SU-DHL-6 (cell line): ENCODE measurements around the gene THSD7B.

Experiments
- H2AFZ ChIP-seq: fragments of 200-600 bp; sonication (generic); 2 replicates; pipeline ENCODE4 v1.6.1; 2014; ENCODE audit warnings: low read depth, mild to moderate bottlenecking, moderate library complexity, mixed read lengths, antibody characterized with exemption, low read length; ENCODE audit not compliant: severe bottlenecking
- H3F3A ChIP-seq: fragments of 200-600 bp; shearing (Covaris generic); 2 replicates; pipeline ENCODE4 v1.6.0; 2016; ENCODE audit warnings: antibody characterized with exemption, mild to moderate bottlenecking; ENCODE audit not compliant: insufficient read depth
- H3K27ac ChIP-seq: fragments of 200-600 bp; sonication (generic); 2 replicates; pipeline ENCODE4 v1.5.1; 2016; ENCODE audit warnings: low read depth, mild to moderate bottlenecking, low read length, moderate library complexity, mixed read lengths
- H3K27me3 ChIP-seq: fragments of 200-600 bp; sonication (generic), shearing (Covaris generic); 2 replicates; pipeline ENCODE4 v1.6.0; 2014; ENCODE audit warnings: mild to moderate bottlenecking, low read length
- H3K36me3 ChIP-seq: fragments of 200-600 bp; sonication (generic); 2 replicates; pipeline ENCODE4 v1.6.1; 2014; ENCODE audit warnings: mild to moderate bottlenecking, low read length, mixed read lengths
- H3K4me2 ChIP-seq: fragments of 300-600, 200-600 bp; shearing (Covaris generic), sonication (generic); 2 replicates; pipeline ENCODE4 v1.6.0; 2014; ENCODE audit warnings: low read length, low read depth, mild to moderate bottlenecking; ENCODE audit not compliant: poor library complexity, severe bottlenecking
- H3K4me3 ChIP-seq: fragments of 200-600 bp; sonication (generic); 2 replicates; pipeline ENCODE4 v1.5.1; 2014; ENCODE audit warnings: antibody characterized with exemption, low read length, mild to moderate bottlenecking, mixed read lengths; ENCODE audit not compliant: insufficient read depth, poor library complexity, severe bottlenecking
- H3K79me2 ChIP-seq: fragments of 200-600 bp; sonication (generic); 2 replicates; pipeline ENCODE4 v1.6.1; 2014; ENCODE audit warnings: mild to moderate bottlenecking, low read length, moderate library complexity; ENCODE audit not compliant: insufficient read depth
- H3K9ac ChIP-seq: fragments of 200-600 bp; sonication (generic); 2 replicates; pipeline ENCODE4 v1.7.0; 2014; ENCODE audit warnings: mild to moderate bottlenecking, low read length
- H3K9me2 ChIP-seq: fragments of 200-600 bp; sonication (generic); replicated peaks from 2 replicates; pipeline ENCODE4 v1.6.1; 2014; ENCODE audit warnings: low read length; ENCODE audit not compliant: insufficient read depth
- H3K9me3 ChIP-seq: fragments of 200-600 bp; sonication (generic); 2 replicates; pipeline ENCODE4 v1.6.1; 2014; ENCODE audit warnings: low read length, mixed read lengths; ENCODE audit not compliant: insufficient read depth
- H4K20me1 ChIP-seq: fragments of 200-600 bp; sonication (generic); 2 replicates; pipeline ENCODE4 v1.6.1; 2014; ENCODE audit warnings: low read depth, mild to moderate bottlenecking, antibody characterized with exemption, low read length, moderate library complexity, mixed read lengths
- EZH2phosphoT487 ChIP-seq: fragments of 200-600 bp; sonication (generic), shearing (Covaris generic); conservative IDR thresholded peaks from 2 replicates; pipeline ENCODE4 v1.6.1; 2018; ENCODE audit warnings: mild to moderate bottlenecking, antibody characterized with exemption, low read length, moderate library complexity, mixed read lengths
- TF ChIP-seq, protein P1 (sequence below): fragments of 200-600 bp; sonication (generic); IDR thresholded peaks from one replicate; pipeline ENCODE4 v1.5.1; 2017; ENCODE audit warnings: antibody characterized with exemption, mild to moderate bottlenecking, low read length, moderate library complexity; ENCODE audit not compliant: insufficient read depth, poor library complexity, severe bottlenecking

Gene THSD7B

DNA sequence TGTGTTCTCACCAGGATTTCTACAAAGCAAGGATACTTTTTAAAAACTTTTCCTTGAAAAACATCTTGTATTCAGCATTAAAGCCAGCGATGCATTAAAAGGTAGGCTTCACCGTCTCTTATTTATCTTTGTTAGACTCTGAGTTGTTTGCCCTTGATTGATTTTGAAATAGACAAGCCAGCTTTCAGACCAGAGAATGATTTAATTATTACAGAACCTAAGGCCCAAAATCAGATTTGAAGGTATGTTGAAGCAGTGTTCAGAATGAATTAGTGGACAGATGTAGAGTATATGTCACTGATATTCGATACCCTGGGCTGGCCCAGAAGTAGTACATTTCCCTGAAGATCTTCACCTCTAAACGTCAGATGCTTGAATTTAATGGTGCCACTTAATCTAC lies 136.4 kb downstream of the THSD7B start:
- H3K4me2 ChIP-seq: no peak overlapping the region
- no peaks in the 10 kb centered on the region for H3K27me3 ChIP-seq
- TF ChIP-seq EZH2phosphoT487: no peak
- no peaks in the 10 kb centered on the region for H3F3A ChIP-seq
- no peak overlapping the region for H3K4me3 ChIP-seq
- H2AFZ ChIP-seq: no peak overlapping the region
- no peak overlapping the region for H3K27ac ChIP-seq
- H3K36me3 ChIP-seq: no peaks in the 10 kb centered on the region
- H3K9me3 ChIP-seq: no peaks in the 10 kb centered on the region
- no peaks in the 10 kb centered on the region for H3K79me2 ChIP-seq
- H4K20me1 ChIP-seq: no peaks in the 10 kb centered on the region
- no peaks in the 10 kb centered on the region for H3K9me2 ChIP-seq
- H3K9ac ChIP-seq: no peak overlapping the region

DNA sequence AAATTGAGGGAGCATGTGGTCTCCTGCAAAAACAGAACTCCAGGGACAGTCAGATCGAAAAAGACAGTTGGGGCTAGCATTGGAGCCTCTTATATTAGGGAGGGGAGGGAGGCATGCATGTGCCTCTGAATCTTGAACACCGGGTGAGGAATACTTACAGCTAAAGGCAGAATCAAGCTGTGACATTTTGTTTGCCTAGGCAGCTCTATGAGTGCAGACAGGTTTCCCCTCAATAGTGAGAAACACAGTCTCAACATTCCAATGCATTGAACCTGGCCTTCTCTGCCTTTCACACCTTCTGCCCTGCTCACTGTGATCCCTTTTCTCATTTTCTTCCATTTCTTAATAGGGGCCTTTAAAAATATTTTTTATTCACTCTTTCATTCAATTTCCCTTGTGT lies 140.4 kb downstream of the THSD7B start:
- H3K4me3 ChIP-seq: no peak overlapping the region
- TF ChIP-seq EZH2phosphoT487: no peak
- TF ChIP-seq, protein P1, sequence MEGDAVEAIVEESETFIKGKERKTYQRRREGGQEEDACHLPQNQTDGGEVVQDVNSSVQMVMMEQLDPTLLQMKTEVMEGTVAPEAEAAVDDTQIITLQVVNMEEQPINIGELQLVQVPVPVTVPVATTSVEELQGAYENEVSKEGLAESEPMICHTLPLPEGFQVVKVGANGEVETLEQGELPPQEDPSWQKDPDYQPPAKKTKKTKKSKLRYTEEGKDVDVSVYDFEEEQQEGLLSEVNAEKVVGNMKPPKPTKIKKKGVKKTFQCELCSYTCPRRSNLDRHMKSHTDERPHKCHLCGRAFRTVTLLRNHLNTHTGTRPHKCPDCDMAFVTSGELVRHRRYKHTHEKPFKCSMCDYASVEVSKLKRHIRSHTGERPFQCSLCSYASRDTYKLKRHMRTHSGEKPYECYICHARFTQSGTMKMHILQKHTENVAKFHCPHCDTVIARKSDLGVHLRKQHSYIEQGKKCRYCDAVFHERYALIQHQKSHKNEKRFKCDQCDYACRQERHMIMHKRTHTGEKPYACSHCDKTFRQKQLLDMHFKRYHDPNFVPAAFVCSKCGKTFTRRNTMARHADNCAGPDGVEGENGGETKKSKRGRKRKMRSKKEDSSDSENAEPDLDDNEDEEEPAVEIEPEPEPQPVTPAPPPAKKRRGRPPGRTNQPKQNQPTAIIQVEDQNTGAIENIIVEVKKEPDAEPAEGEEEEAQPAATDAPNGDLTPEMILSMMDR: no peak
- H3K9ac ChIP-seq: no peak overlapping the region
- H3K27ac ChIP-seq: no peak overlapping the region
- H3K9me3 ChIP-seq: no peaks in the 10 kb centered on the region
- no peaks in the 10 kb centered on the region for H4K20me1 ChIP-seq
- no peak overlapping the region for H3K4me2 ChIP-seq
- no peaks in the 10 kb centered on the region for H3F3A ChIP-seq
- H3K36me3 ChIP-seq: no peaks in the 10 kb centered on the region
- no peaks in the 10 kb centered on the region for H3K9me2 ChIP-seq
- no peak overlapping the region for H2AFZ ChIP-seq
- H3K27me3 ChIP-seq: no peaks in the 10 kb centered on the region
- H3K79me2 ChIP-seq: no peaks in the 10 kb centered on the region

DNA sequence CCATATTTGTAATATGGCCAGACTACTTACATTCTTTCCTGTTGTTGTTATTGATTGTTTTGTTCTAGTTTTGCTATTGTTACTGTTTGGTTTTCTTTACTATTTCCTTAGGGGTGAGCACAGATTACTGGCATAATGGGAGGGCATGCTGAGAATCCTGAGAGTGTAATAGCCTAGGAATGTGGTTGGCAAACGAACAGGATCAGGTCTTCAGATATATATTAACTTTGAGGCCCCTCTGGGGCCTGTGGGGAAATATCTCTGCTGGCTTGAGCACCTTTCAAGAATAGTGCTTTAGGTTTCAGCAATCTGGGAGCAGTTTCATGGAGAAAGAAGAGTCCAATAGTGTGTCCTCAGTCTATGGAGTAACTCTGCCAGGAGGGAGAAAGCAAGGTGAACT lies 144.4 kb downstream of the THSD7B start:
- Histone ChIP-seq H3K9me2 (no peaks in the 10 kb centered on the region), H3K36me3 (no peaks in the 10 kb centered on the region), H3K27me3 (no peaks in the 10 kb centered on the region), H3K79me2 (no peaks in the 10 kb centered on the region), H2AFZ (no peak overlapping the region), H3K9me3 (no peaks in the 10 kb centered on the region), H3K4me2 (no peak overlapping the region), H3K9ac (no peak overlapping the region), H3K27ac (no peak overlapping the region), H4K20me1 (no peaks in the 10 kb centered on the region), H3K4me3 (no peak overlapping the region), H3F3A (no peaks in the 10 kb centered on the region)
- TF ChIP-seq, protein P1: no peak
- TF ChIP-seq EZH2phosphoT487: no peak

DNA sequence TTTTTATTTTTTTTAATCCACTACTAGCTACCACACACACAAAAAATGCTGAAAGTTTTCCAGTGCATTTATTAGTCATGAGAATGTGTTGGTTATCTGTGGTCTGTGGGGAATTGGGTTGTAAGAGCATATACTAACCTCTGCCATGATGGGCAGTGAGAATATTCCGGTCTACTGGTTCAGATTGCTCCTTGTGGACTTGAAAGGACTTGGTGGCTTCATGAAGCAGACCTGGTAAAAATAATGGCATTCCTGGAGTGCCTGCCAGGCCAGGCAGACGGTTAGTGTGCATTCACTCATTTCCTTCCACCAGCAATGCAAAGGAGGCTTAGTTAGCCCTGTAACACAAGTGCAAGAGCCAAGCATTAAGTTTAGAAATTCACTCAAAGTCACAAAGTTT lies 150.8 kb downstream of the THSD7B start:
- Histone ChIP-seq H3K9me3 (peaks cover 3% of the 10 kb centered on the region; the same call in 1 of the 2 replicates), H3K79me2 (no peaks in the 10 kb centered on the region), H3K4me2 (no peak overlapping the region), H4K20me1 (no peaks in the 10 kb centered on the region), H3K36me3 (no peaks in the 10 kb centered on the region), H2AFZ (no peak overlapping the region), H3K9ac (no peak overlapping the region), H3K4me3 (no peak overlapping the region), H3F3A (no peaks in the 10 kb centered on the region), H3K27me3 (no peaks in the 10 kb centered on the region), H3K9me2 (no peaks in the 10 kb centered on the region), H3K27ac (no peak overlapping the region)
- no peak for TF ChIP-seq EZH2phosphoT487
- TF ChIP-seq, protein P1: no peak
